CD4-positive, alpha-beta T cell treated with Interleukin-12 subunit alpha and Interleukin-12 subunit beta, for 1 hour (primary cell): ENCODE data around the gene TMEM132D.
"Not testable (repeated sequence)": the region's sequence is repeated elsewhere in the genome, so short reads cannot be mapped to it uniquely, and the experiment has no call there.

Experiments
- DNase-seq: peaks from one replicate; pipeline ENCODE4 v3.0.0-alpha.2; 2020

Gene TMEM132D

GRCh38 chr12:129213551-129213950 lies 690.3 kb downstream of the TMEM132D start:
- DNase-seq = no peak

DNA sequence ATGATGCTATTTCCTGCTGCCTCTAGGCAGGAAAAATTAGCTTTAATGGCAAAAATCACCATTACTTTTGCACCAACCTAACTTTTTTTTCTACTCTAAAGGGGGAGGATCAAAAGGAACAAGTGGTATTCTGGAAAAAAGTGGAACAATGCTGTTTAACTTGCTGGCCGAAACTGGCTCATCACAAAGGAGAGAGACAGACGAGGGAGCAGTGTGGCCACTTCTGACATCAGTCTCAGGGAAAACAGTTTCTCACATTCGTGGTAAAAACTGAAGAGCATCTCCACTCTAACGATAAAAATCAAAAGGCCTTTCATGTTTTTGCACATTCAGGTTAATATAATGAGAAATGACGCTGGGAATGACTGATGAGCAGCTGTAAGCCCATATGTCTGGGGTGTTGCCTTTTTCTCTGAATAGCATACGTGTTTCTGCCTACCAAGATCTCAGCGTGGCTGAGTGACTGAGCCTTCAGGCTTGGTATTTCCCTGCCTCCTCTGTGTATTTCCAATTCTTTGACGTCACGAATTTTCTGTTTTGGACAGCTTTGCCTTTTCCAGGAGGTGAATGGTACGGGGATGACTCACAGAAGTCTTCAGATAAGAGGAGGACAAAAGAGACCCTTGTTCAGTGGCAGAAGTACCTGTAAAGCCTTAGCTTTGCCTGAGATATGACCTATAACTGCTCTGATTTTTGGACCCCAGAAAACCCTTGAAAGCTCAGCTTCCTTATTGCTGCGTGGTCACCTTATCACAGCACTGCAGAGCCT lies 691.8 kb downstream of the TMEM132D start:
- DNase-seq = no peak

DNA sequence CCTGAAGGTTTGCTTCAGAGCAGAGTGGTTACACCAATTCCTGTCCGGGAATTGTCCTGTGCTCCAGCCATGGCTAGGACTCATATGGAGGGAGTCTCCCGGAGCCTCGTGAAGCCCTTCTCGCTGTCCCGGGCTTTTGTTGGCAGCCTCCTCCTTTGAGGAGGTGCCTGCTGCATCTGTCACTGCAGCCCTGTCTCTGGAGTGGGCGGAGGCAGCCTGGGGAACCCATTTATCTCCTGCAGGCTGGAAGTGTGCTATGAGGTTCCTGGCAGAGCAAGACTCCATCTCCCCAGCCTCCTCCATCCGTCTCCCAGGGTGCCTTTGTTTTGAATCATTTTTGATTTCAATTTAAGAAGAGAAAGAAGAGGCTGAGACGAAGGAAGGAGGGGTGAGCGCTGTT lies 695.3 kb downstream of the TMEM132D start:
- no peak for DNase-seq

DNA sequence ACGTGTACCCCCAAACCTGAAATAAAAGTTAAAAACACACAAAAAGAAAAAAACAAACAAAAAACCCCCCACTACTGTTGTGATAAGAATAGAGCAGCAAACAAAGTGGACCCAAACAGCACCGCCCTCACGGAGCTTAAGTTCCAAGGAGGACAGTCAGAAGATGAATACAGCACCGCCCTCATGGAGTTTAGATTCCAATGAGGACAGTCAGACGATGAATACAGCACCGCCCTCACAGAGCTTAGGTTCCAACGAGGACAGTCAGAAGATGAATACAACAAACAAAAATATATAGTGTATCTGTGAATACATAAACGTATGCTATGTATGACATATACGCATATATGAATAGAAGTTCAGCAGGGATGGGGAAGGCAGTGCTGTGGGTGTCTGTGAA lies 696.7 kb downstream of the TMEM132D start:
- no peak for DNase-seq

DNA sequence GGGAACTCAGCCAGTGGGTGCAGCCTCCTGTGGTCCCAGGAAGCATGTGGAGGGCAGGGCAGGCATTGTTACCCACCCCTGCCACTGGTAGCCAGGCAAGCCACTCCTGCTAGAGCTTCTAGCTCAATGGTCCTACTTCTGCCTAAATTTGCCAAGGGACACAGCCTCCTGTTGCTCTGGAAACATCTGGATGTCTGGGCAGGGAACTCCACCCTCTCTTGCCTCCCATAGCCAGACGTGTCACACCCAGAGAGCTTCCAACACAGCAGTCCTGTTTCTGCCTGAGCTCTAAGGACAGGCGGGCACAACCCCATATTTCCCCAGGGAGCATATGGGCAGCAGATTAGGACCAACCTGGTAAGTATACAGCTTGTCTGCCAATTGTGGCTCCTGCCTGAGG lies 700.4 kb downstream of the TMEM132D start:
- no peak for DNase-seq

- DNase-seq = no peak
Observed at GRCh38 chr12:129202109-129202814, 701.6 kb downstream of the TMEM132D start.

DNA sequence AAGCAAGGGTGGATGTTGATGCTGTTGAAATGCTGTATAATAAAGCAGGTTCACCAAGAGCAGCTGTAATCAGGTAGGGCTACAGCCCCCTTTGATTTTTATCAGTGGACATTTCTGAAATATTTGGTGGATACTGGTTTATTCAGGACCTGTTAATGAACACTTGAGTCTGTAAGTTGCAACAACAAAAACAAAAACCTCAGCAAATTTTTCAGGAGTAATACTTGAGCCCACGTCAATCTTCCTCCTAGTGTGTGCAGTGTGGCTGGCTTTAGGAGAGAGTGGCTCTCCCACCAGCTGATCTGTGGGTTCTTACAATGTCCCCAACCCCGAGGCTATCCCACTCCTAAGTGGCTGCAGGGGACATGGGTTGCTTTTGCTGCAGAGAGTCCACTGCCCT lies 702.8 kb downstream of the TMEM132D start:
- no peak for DNase-seq

DNA sequence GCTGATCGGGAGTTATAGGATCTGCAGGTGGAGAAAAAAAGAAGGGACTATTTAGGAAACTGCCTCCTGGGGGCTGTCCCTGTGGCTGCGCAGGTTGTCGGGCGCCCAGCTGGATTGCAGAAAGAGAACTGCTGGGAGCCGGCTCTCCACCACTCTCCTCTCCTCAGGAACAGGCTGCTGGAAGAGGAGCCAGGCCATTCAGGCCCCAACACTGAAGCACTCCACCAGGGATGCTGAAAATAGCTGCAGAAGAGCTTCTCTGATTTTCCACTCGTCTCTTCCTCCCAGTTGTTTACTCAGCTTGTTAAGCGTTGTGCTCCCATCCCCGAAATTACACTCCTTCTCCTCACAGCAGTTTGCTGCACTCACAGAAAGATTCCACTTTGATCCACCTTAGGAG lies 703.2 kb downstream of the TMEM132D start:
- no peak for DNase-seq

DNA sequence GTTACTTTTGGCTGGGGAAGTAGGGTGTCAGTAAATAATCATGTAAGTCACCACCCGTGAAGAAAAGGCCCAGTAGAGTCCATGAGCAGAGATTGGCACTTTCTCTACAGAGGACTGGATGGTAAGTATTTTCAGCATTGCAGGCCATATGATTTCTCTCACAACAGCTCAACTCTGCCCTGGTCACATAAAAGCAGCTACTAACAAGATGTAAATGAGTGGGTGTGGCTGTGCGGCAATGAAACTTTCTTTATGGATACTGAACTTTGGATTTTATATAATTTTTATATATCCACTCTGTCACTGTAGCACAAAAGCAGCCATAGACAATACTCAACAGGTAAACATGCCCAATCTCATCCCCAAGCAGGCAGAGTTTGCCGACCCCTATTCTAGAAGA lies 706.9 kb downstream of the TMEM132D start:
- no peak for DNase-seq

DNA sequence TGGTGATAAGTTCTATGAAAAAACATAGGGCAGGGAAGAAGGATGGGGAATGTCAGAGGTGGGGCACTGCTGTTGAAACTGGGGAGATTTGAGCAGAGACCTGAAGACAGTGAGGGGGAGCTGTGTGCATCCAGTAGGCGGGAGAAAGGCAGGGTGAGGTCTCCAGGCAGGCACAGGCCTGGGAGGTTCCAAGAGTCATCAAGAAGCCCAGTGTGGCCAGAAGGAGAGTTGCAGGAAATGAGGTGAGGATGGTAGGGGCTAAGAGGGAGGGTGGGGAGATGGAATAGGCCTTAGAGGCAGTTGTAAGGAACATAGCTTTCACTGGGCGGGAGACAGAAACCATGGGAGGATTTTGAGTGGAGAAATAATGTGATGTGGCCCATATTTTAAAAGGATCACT lies 708.7 kb downstream of the TMEM132D start:
- DNase-seq = no peak

DNA sequence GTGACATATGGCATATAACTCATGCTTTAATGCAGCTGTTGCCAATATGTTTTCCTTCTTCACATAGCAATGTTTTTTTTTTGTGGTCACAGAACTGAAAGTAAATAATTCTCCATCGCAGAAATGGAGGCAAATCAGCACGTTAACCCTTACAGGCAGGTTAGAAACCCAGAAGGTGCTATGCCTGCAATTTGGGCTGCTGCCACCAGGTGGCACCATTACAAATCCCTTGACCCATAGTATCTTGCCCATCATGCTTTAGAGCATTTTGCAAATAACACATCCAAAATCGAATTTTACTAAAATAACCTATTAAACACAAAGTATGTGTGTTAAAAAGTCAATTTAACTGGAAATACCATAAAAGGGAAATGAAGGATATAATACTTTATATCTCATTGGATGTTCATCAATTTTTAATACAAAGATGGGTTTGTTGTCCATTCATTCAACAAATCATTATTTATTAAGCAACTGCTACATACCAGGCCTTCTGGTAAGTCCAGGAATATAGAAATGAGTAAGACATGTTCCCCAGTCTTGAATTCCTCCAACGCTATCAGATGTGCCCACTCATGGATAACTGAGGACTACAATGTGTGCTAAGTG lies 710.5 kb downstream of the TMEM132D start:
- DNase-seq = no peak

GRCh38 chr12:129190827-129191226 lies 713.0 kb downstream of the TMEM132D start:
- no peak for DNase-seq

DNA sequence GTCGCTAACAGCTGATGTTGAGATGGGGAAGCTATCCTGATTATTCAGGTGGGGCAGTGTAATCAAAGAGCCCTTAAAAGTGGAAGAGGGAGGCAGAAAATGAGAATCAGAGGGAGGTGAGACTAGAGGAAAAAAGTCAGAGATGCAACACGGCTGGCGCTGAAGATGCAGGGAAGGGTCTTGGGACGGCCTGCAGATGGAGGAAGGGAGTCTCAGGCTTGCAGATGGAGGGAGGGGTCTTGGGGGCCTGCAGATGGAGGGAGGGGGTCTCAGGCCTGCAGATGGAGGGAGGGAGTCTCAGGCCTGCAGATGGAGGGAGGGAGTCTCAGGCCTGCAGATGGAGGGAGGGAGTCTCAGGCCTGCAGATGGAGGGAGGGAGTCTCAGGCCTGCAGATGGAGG lies 713.9 kb downstream of the TMEM132D start:
- not testable (repeated sequence) for DNase-seq

DNA sequence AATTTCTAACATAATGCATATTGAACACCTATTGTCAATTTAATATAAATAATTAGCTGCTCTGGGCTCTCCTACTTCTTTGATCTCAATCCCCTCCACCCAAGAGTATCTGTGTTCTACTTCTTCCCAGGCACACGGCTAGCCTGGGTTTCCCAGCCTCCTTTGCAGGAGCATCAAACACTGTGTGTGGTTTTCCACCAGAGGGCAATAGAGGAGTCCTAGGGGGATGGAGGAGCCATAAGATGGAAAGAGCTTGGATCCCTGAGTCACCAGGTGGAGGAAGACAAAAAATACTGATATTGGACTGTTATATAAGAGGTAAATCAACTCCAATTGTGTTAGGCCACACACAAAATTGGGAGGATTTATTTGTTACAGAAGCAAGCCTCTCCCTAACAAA lies 716.9 kb downstream of the TMEM132D start:
- DNase-seq = no peak

- no peak for DNase-seq
Observed at GRCh38 chr12:129185855-129186254, 718.0 kb downstream of the TMEM132D start.

- DNase-seq = no peak
Observed at GRCh38 chr12:129184127-129184928, 719.5 kb downstream of the TMEM132D start.

GRCh38 chr12:129179941-129180553 lies 723.8 kb downstream of the TMEM132D start:
- no peak for DNase-seq

- DNase-seq = no peak
Observed at GRCh38 chr12:129169928-129170327, 733.9 kb downstream of the TMEM132D start.

GRCh38 chr12:129163861-129164260 lies 740.0 kb downstream of the TMEM132D start:
- no peak for DNase-seq

DNA sequence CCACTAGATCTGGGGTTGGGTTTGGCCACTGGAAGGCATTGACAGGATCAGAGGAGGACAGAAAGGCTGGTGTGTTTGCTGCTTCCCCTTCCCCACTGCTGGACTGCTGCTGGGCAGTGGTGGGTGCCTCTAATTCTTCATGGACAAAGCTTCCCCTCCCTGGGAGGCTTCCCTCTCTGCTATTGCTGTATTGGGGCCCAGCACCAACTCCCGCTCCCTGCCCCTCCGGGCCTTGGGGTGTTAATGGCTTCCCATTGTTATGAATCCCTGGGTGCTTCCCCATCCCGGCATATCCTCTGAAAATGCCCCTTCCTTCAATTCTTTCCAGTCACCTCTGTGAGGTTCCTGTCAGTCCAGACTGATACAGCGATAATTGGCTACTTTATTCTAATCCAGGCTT lies 740.4 kb downstream of the TMEM132D start:
- no peak for DNase-seq

- DNase-seq = no peak
Observed at GRCh38 chr12:129162805-129163204, 741.0 kb downstream of the TMEM132D start.

DNA sequence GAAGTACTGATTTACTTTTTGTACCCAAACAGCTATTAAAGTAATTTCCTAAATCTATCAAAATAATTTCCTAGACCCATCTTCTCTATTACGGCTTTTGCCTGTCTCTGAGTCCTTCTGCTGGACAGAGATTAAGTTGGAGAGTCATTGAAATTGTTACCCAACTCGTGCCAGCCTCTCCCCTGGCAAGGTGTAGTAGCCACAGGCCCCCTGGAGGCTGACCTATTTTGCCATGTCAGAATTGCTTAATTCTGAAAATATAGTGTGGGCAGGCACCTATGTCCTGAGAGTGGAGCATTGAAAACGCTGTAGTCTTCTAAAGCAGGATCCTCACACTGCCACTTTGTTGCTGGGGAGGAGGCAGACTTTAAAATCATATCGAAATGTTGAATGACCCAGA lies 742.3 kb downstream of the TMEM132D start:
- no peak for DNase-seq

DNA sequence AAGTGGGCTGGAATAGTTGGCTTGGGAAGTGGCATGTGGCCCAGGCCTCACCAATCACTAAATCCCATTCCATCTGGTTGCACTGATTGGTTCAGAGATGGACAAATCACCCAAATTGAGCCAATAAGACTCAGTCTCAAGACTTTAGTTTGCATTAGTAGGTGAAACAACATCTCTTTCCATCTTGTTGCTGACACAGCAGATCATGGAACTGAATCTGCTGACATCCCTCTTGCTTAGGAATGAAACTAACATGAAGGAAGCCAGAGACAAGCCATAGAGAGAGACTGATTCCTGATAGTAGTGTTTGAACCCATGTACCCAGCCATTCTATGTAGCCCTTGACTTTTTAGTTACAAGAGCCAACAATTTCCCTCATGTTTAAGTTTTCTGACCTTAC lies 743.5 kb downstream of the TMEM132D start:
- no peak for DNase-seq
